GM12878 (cell line): ENCODE measurements around the gene COL4A1. TPM values are rescaled to one million over a fixed set of nuclear protein-coding genes. Genes with fewer than 3 reads are reported as not detected.

Experiments
- ATAC-seq: fragments of 200-7000 bp; cut with Tn5 transposase; 3 replicates; pipeline ENCODE4 v1.9.1; 2020; ENCODE audit warnings: mild to moderate bottlenecking, moderate library complexity
- BruUV-seq: library from RNA; stranded (reverse); fragments of 400-500 nt; replicated peaks from 2 replicates; lab custom pipeline; 2021; lab: Mats Ljungman, UMichigan
- CTCF ChIA-PET: fragments of 300-600 bp; sonication (Branson Sonifier 250); formaldehyde crosslinking; extraction: SDS; loops from one replicate; lab custom pipeline; 2021; ENCODE audit warnings: inconsistent platforms; lab: Yijun Ruan, JAX
- POLR2A ChIA-PET: fragments of 350-600 bp; formaldehyde crosslinking; extraction: SDS; loops from one replicate; lab custom pipeline; 2021; ENCODE audit warnings: inconsistent platforms; lab: Charles Lee
- RAD21 ChIA-PET: fragments of 300-600 bp; sonication (Branson Sonifier 250); formaldehyde crosslinking; loops from one replicate; lab custom pipeline; 2023; ENCODE audit warnings: antibody characterized with exemption; ENCODE audit not compliant: unreplicated experiment; lab: Charles Lee
- SMC1A ChIA-PET: fragments of 300-600 bp; sonication (Branson Sonifier 250); formaldehyde crosslinking; loops from one replicate; lab custom pipeline; 2023; ENCODE audit not compliant: unreplicated experiment, uncharacterized antibody; lab: Charles Lee
- DNase-seq: peaks from one replicate; pipeline ENCODE4 v3.0.0-alpha.2; 2011; ENCODE audit warnings: low read depth, low spot score
- FAIRE-seq: peaks from 3 replicates; lab custom pipeline; 2011; peaks lifted over from hg19 to GRCh38; lab: Jason Lieb, UNC
- H2AFZ ChIP-seq: 2 replicates; pipeline ENCODE4 v1.6.0; 2011; ENCODE audit warnings: low read depth, low read length, control low read depth; ENCODE audit not compliant: control insufficient read depth
- H3K27ac ChIP-seq: 2 replicates; pipeline ENCODE4 v1.5.1; 2011; ENCODE audit warnings: control low read depth; ENCODE audit not compliant: control insufficient read depth, insufficient read depth
- H3K27me3 ChIP-seq, 2 experiments: replicated peaks in 1 of 2; 2 replicates each; pipeline versions ENCODE4 v1.6.0 to v1.6.1; 2011; ENCODE audit warnings: low read length in 1 of 2; ENCODE audit not compliant: control insufficient read depth in 2 of 2, insufficient read depth in 2 of 2
- H3K36me3 ChIP-seq, 2 experiments: 2 replicates each; pipeline ENCODE4 v1.5.1; 2011; ENCODE audit warnings: low read length in 1 of 2; ENCODE audit not compliant: control insufficient read depth in 2 of 2, insufficient read depth in 2 of 2
- H3K4me1 ChIP-seq: 2 replicates; pipeline ENCODE4 v1.6.1; 2011; ENCODE audit warnings: mild to moderate bottlenecking, low read length, moderate library complexity, mixed read lengths; ENCODE audit not compliant: control insufficient read depth, insufficient read depth
- H3K4me2 ChIP-seq: 2 replicates; pipeline ENCODE4 v1.6.0; 2011; ENCODE audit warnings: control low read depth; ENCODE audit not compliant: control insufficient read depth, insufficient read depth
- H3K4me3 ChIP-seq: fragments of 200-600 bp; sonication (generic); 2 replicates; pipeline ENCODE4 v1.5.1; 2016
- H3K79me2 ChIP-seq: 2 replicates; pipeline ENCODE4 v1.6.0; 2011; ENCODE audit warnings: low read length; ENCODE audit not compliant: control insufficient read depth, insufficient read depth
- H3K9ac ChIP-seq: 2 replicates; pipeline ENCODE4 v1.8.0; 2011; ENCODE audit warnings: low read length, control low read depth, mixed read lengths; ENCODE audit not compliant: control insufficient read depth, insufficient read depth
- H3K9me3 ChIP-seq: replicated peaks from 3 replicates; pipeline ENCODE4 v1.5.1; 2011; ENCODE audit warnings: mild to moderate bottlenecking, low read length; ENCODE audit not compliant: control insufficient read depth, insufficient read depth
- H4K20me1 ChIP-seq: 2 replicates; pipeline ENCODE4 v1.6.0; 2011; ENCODE audit not compliant: control insufficient read depth, insufficient read depth
- HDAC6 ChIP-seq: fragments of 200-600 bp; sonication (generic); IDR thresholded peaks from one replicate; pipeline ENCODE4 v1.8.0; 2017; ENCODE audit warnings: antibody characterized with exemption; ENCODE audit not compliant: unreplicated experiment
- MTA3 ChIP-seq: IDR thresholded peaks from 2 replicates; pipeline ENCODE4 v1.6.1; 2012; ENCODE audit warnings: low read length, inconsistent platforms, borderline replicate concordance
- TAF1 ChIP-seq: IDR thresholded peaks from 2 replicates; pipeline ENCODE4 v1.6.1; 2011; ENCODE audit warnings: mild to moderate bottlenecking, low read depth, low read length, borderline replicate concordance
- ZSCAN29 ChIP-seq: fragments of 450-650 bp; IDR thresholded peaks from 2 replicates; pipeline ENCODE4 v1.6.1; 2017; ENCODE audit warnings: mild to moderate bottlenecking, moderate library complexity
- ZZZ3 ChIP-seq: IDR thresholded peaks from 2 replicates; pipeline ENCODE4 v1.6.1; 2011; ENCODE audit warnings: low read depth; ENCODE audit not compliant: control insufficient read depth, insufficient read length
- WGBS: methylation state at CpG from one replicate; pipeline ENCODE4 v1.1.6; 2016; ENCODE audit warnings: low lambda C conversion rate; ENCODE audit not compliant: insufficient replicate concordance, insufficient coverage; ENCODE audit errors: missing lambda C conversion rate; 5-methylcytosine and 5-hydroxymethylcytosine counted together
- in situ Hi-C: fragments of 300-500 bp; cut with MboI; formaldehyde crosslinking; loops from 9 replicates; pipeline ENCODE4 v1.14.3; 2018; ENCODE audit warnings: mixed read lengths
- intact Hi-C: fragments of 100-400 bp; cut with micrococcal nuclease; formaldehyde crosslinking; loops from one replicate; pipeline ENCODE4 v1.14.2; 2022; ENCODE audit not compliant: unreplicated experiment
- polyA plus RNA-seq, 11 experiments: library from polyadenylated mRNA; depleted of rRNA in 4 of 11; unstranded in 6 of 11; stranded (reverse) in 5 of 11; fragments of >200 nt; fragmentation: Nextera tagmentation in 4 of 11; fragmentation: Illumina TruSeq in 1 of 11; extraction: Ambion mirVana in 4 of 11; extraction: Trizol in 1 of 11; gene quantifications; 1 replicate in 1 of 11; 2 replicates in 10 of 11; pipeline versions ENCODE4 v1.2.1 to v1.2.3, GENCODE V29; 2011 to 2016; ENCODE audit warnings: inconsistent platforms in 2 of 11, missing spikeins in 2 of 11, low read depth in 1 of 11
- total RNA-seq, 4 experiments: library from RNA; depleted of rRNA in 3 of 4; stranded (reverse); fragments of >200 nt in 3 of 4; fragmentation: Illumina TruSeq in 1 of 4; extraction: Trizol in 1 of 4; gene quantifications; 2 replicates each; pipeline versions ENCODE4 v1.2.1 to v1.2.3, GENCODE V29; 2013 to 2021
- TF ChIP-seq, protein P1 (sequence below): fragments of 450-650 bp; IDR thresholded peaks from 2 replicates; pipeline ENCODE4 v1.6.1; 2018; ENCODE audit warnings: mild to moderate bottlenecking, low read depth, moderate library complexity; ENCODE audit not compliant: partially characterized antibody
- TF ChIP-seq, protein P2 (sequence below): fragments of 450-650 bp; conservative IDR thresholded peaks from 2 replicates; pipeline ENCODE4 v1.6.1; 2017; ENCODE audit warnings: mild to moderate bottlenecking, moderate library complexity

Gene COL4A1
- total and polyA plus RNA-seq, 10 of the 15 experiments (the other 5 are each of a cell fraction or from before 2014, with no cell fraction given) = 0.07 to 0.31 (median 0.13) TPM; not detected in 6

DNA sequence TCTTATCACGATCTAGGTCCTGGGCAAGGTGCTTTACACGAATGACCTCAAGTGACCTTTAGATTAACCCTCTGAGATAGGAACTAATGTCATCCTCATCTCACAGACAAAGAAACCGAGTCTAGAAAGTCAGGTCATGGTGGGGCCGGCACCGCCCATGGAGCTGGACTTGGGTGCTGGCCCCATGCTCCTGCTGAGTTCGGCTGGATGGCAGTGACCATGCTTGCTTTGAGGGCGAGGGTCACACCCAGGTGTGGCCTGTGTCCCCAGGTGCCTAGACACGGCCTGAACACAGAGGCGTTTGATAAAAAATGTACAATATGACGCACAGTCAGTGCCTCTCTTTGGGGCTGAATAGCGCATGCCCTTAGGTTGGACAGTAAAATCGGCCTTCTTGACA is 26.9 kb upstream of the COL4A1 start (continued):
- TF ChIP-seq, protein P1, sequence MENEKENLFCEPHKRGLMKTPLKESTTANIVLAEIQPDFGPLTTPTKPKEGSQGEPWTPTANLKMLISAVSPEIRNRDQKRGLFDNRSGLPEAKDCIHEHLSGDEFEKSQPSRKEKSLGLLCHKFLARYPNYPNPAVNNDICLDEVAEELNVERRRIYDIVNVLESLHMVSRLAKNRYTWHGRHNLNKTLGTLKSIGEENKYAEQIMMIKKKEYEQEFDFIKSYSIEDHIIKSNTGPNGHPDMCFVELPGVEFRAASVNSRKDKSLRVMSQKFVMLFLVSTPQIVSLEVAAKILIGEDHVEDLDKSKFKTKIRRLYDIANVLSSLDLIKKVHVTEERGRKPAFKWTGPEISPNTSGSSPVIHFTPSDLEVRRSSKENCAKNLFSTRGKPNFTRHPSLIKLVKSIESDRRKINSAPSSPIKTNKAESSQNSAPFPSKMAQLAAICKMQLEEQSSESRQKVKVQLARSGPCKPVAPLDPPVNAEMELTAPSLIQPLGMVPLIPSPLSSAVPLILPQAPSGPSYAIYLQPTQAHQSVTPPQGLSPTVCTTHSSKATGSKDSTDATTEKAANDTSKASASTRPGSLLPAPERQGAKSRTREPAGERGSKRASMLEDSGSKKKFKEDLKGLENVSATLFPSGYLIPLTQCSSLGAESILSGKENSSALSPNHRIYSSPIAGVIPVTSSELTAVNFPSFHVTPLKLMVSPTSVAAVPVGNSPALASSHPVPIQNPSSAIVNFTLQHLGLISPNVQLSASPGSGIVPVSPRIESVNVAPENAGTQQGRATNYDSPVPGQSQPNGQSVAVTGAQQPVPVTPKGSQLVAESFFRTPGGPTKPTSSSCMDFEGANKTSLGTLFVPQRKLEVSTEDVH = no peak
- TF ChIP-seq TAF1 = no peak
- TF ChIP-seq, protein P2, sequence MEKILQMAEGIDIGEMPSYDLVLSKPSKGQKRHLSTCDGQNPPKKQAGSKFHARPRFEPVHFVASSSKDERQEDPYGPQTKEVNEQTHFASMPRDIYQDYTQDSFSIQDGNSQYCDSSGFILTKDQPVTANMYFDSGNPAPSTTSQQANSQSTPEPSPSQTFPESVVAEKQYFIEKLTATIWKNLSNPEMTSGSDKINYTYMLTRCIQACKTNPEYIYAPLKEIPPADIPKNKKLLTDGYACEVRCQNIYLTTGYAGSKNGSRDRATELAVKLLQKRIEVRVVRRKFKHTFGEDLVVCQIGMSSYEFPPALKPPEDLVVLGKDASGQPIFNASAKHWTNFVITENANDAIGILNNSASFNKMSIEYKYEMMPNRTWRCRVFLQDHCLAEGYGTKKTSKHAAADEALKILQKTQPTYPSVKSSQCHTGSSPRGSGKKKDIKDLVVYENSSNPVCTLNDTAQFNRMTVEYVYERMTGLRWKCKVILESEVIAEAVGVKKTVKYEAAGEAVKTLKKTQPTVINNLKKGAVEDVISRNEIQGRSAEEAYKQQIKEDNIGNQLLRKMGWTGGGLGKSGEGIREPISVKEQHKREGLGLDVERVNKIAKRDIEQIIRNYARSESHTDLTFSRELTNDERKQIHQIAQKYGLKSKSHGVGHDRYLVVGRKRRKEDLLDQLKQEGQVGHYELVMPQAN = no peak

DNA sequence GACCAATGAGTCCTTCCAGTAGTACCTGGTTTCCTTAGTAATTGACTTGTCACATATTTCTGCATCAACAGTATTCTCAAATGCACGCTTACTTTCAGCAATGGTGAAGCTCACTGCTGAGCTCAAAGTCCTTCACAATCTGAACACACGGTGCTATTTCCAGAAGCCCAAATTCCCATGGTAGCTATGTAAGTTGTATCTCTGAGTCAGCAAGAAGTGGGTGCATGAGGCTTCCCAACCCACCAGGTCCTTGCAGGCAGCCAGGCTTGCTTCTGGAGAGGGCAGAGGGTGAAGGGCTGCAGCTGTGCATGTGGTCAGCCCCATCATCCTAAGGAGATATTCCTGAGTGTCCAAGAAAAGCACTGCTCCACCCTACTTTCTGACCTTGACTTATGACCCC is 25.8 kb upstream of the COL4A1 start:
- Histone ChIP-seq H3K36me3 (no peaks in the 10 kb centered on the region), H2AFZ (no peak overlapping the region), H3K4me1 (no peaks in the 10 kb centered on the region), H3K4me3 (no peak overlapping the region), H3K4me2 (no peak overlapping the region), H4K20me1 (no peaks in the 10 kb centered on the region), H3K79me2 (no peaks in the 10 kb centered on the region), H3K9me3 (peaks cover 5% of the 10 kb centered on the region; the same call in 2 of the 3 replicates), H3K9ac (no peak overlapping the region), H3K27ac (no peak overlapping the region), H3K27me3 (no peaks in the 10 kb centered on the region; a peak in 1 of 4 replicates)
- ChIA-PET POLR2A (no interaction called here), SMC1A (no interaction called here), CTCF (interaction anchor here (1.2 kb wide), 1 partner anchor 10 kb away, joined by 5 read pairs; no protein-coding TSS in a partner anchor), RAD21 (no interaction called here)
- DNase-seq = no peak
- ATAC-seq = no peak
- BruUV-seq = no TSS peak
- TF ChIP-seq MTA3 (no peak), ZZZ3 (no peak), HDAC6 (no peak), ZSCAN29 (no peak)
- in situ Hi-C loops = no loop called here
- 48% methylated on average over 2 of the region's 2 CpGs for WGBS
- FAIRE-seq = no peak
- intact Hi-C loops = no loop called here
